Loucy (cell line): ENCODE data around the gene MINDY4.
A peak's percentile ranks its signal among the peaks of the same experiment; 100 is the strongest.

Source experiments
- H2AFZ ChIP-seq: fragments of 200-600 bp; sonication (generic); 2 replicates; pipeline ENCODE4 v1.6.0; 2016; ENCODE audit warnings: antibody characterized with exemption, mild to moderate bottlenecking, low read length, moderate library complexity
- H3F3A ChIP-seq: fragments of 200-600 bp; 2 replicates; pipeline ENCODE4 v1.6.0; 2016; ENCODE audit warnings: antibody characterized with exemption, low read depth, mild to moderate bottlenecking
- H3K27me3 ChIP-seq: fragments of 200-600 bp; sonication (generic); 2 replicates; pipeline ENCODE4 v1.6.1; 2014; ENCODE audit warnings: low read length, mild to moderate bottlenecking; ENCODE audit not compliant: insufficient read depth, poor library complexity, severe bottlenecking
- H3K36me3 ChIP-seq: fragments of 200-600 bp; sonication (generic); 2 replicates; pipeline ENCODE4 v1.6.1; 2016; ENCODE audit warnings: low read length; ENCODE audit not compliant: insufficient read depth
- H3K4me1 ChIP-seq: fragments of 200-600 bp; sonication (generic); 2 replicates; pipeline ENCODE4 v1.5.1; 2014; ENCODE audit warnings: low read length, mild to moderate bottlenecking; ENCODE audit not compliant: insufficient read depth, poor library complexity, severe bottlenecking
- H3K4me2 ChIP-seq: fragments of 200-600 bp; sonication (generic); 2 replicates; pipeline ENCODE4 v1.6.0; 2014; ENCODE audit warnings: antibody characterized with exemption, low read length, low read depth, mild to moderate bottlenecking; ENCODE audit not compliant: poor library complexity, severe bottlenecking
- H3K4me3 ChIP-seq: fragments of 200-600 bp; sonication (generic); 2 replicates; pipeline ENCODE4 v1.5.1; 2014; ENCODE audit warnings: low read length, mild to moderate bottlenecking, mixed read lengths; ENCODE audit not compliant: poor library complexity, severe bottlenecking
- H3K79me2 ChIP-seq: fragments of 200-600 bp; sonication (generic); 2 replicates; pipeline ENCODE4 v1.6.1; 2014; ENCODE audit warnings: low read length; ENCODE audit not compliant: insufficient read depth
- H3K9ac ChIP-seq: fragments of 200-600 bp; sonication (generic); 2 replicates; pipeline ENCODE4 v1.6.0; 2014; ENCODE audit warnings: mild to moderate bottlenecking, low read depth, low read length, moderate library complexity; ENCODE audit not compliant: poor library complexity, severe bottlenecking
- H3K9me2 ChIP-seq: fragments of 200-600 bp; sonication (generic); replicated peaks from 2 replicates; pipeline ENCODE4 v1.6.1; 2016; ENCODE audit warnings: low read depth, low read length, mixed read lengths
- H3K9me3 ChIP-seq: fragments of 200-600 bp; sonication (generic); 2 replicates; pipeline ENCODE4 v1.6.1; 2014; ENCODE audit warnings: mild to moderate bottlenecking, antibody characterized with exemption, low read length, low read depth; ENCODE audit not compliant: insufficient read depth
- H4K20me1 ChIP-seq: fragments of 200-600 bp; sonication (generic); 2 replicates; pipeline ENCODE4 v1.6.0; 2014; ENCODE audit warnings: antibody characterized with exemption, low read length, mild to moderate bottlenecking; ENCODE audit not compliant: insufficient read depth, poor library complexity, severe bottlenecking
- CTCF ChIP-seq: fragments of 200-600 bp; sonication (generic); conservative IDR thresholded peaks from 2 replicates; pipeline ENCODE4 v1.5.1; 2014; ENCODE audit warnings: mild to moderate bottlenecking, antibody characterized with exemption, low read length
- EZH2phosphoT487 ChIP-seq: fragments of 200-600 bp; IDR thresholded peaks from 2 replicates; pipeline ENCODE4 v1.6.1; 2018; ENCODE audit warnings: antibody characterized with exemption, mild to moderate bottlenecking, moderate library complexity, borderline replicate concordance

MINDY4 gene

DNA sequence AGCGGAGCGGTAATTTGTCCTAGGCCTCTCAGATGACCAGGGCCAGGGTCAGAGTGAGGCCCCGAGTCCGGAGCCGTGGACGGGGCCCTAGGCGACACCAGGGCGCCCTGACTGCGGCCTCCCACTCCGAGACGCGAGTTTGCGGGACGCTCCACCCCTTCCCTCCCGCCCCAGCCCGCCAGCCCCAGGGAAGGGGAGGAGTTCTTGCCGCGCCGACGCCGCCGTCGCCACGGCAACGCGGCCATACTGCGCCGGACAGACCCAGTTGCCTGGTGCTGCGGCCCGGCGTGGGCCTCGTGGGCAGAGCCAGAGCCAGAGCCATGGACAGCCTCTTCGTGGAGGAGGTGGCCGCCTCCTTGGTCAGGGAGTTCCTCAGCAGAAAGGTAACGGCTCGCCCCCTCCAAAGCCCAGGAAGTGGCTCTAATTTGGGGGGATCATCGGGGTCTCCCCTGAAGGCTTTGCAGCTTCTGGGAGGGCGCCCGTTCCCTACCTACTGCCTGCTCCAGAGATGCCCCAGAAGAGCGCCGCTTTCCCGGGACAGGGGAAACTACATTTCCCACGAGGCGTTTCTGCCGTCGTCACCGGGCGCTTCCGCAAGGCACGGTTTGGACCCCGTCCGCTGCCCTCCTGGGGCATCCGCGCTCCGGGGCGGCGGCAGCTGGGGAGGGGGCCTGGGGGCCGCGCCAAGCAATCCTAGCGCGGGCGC lies at the start of gene MINDY4:
Gene MINDY4, plus strand, starts transcription at position 244 of the 706 bp plus-strand sequence. Its CDS starts 77 bp downstream, at position 321.
- H4K20me1 ChIP-seq = no peaks in the 10 kb centered on the region
- no peak for TF ChIP-seq EZH2phosphoT487
- TF ChIP-seq CTCF = no peak

GRCh38 chr7:30722187-30722586 lies 49.0 kb upstream of the MINDY4 start:
- H3K36me3 ChIP-seq = no peaks in the 10 kb centered on the region
- TF ChIP-seq CTCF (no peak), EZH2phosphoT487 (no peak)
- H3K27me3 ChIP-seq = no peaks in the 10 kb centered on the region
- no peaks in the 10 kb centered on the region for H4K20me1 ChIP-seq
- no peaks in the 10 kb centered on the region for H3K9me2 ChIP-seq
- no peak overlapping the region for H2AFZ ChIP-seq
- peaks cover 9% of the 10 kb centered on the region for H3K4me1 ChIP-seq
- no peaks in the 10 kb centered on the region for H3F3A ChIP-seq
- H3K9ac ChIP-seq = no peak overlapping the region
- H3K79me2 ChIP-seq = no peaks in the 10 kb centered on the region
- 0 out of 2 replicates have a peak, but pooled peaks cover 3% of the 10 kb centered on the region for H3K9me3 ChIP-seq
- H3K4me3 ChIP-seq = no peak overlapping the region
- no peak overlapping the region for H3K4me2 ChIP-seq

More for the DNA sequence above, at the start of gene MINDY4:
- no peaks in the 10 kb centered on the region for H3F3A ChIP-seq
- no peaks in the 10 kb centered on the region for H3K9me2 ChIP-seq
- H3K79me2 ChIP-seq = no peaks in the 10 kb centered on the region
- no peaks in the 10 kb centered on the region for H3K9me3 ChIP-seq
- H3K9ac ChIP-seq = peak within 1 kb of the TSS; percentile 60
- peak within 1 kb of the TSS; percentile 99 for H2AFZ ChIP-seq
- H3K4me1 ChIP-seq = no peaks in the 10 kb centered on the region
- H3K4me3 ChIP-seq = peak within 1 kb of the TSS; percentile 75
- H3K36me3 ChIP-seq = no peaks in the 10 kb centered on the region
- no peaks in the 10 kb centered on the region for H3K27me3 ChIP-seq
- H3K4me2 ChIP-seq = peak within 1 kb of the TSS; percentile 80

GRCh38 chr7:30722671-30723070 lies 48.5 kb upstream of the MINDY4 start:
- H3F3A ChIP-seq = no peaks in the 10 kb centered on the region
- 0 out of 2 replicates have a peak, but pooled peaks cover 3% of the 10 kb centered on the region for H3K9me3 ChIP-seq
- no peak for TF ChIP-seq EZH2phosphoT487
- no peak for TF ChIP-seq CTCF
- H2AFZ ChIP-seq = no peak overlapping the region
- H3K36me3 ChIP-seq = no peaks in the 10 kb centered on the region
- H4K20me1 ChIP-seq = no peaks in the 10 kb centered on the region
- no peaks in the 10 kb centered on the region for H3K27me3 ChIP-seq
- no peak overlapping the region for H3K4me3 ChIP-seq
- H3K4me2 ChIP-seq = no peak overlapping the region
- no peak overlapping the region for H3K9ac ChIP-seq
- no peaks in the 10 kb centered on the region for H3K9me2 ChIP-seq
- H3K4me1 ChIP-seq = peaks cover 13% of the 10 kb centered on the region
- H3K79me2 ChIP-seq = no peaks in the 10 kb centered on the region
